H9 (cell line): Measurements from ENCODE around the gene DNAJA2. TPM values are rescaled to one million over a fixed set of nuclear protein-coding genes. Genes with fewer than 3 reads are reported as not detected.
A peak's percentile ranks its signal among the peaks of the same experiment; 100 is the strongest.

ENCODE experiments used
- DNase-seq: peaks from one replicate; pipeline ENCODE4 v3.0.0-alpha.2; 2017
- H2AFZ ChIP-seq: one replicate; pipeline ENCODE4 v1.6.1; 2013; ENCODE audit warnings: mild to moderate bottlenecking, low read length, control low read depth, moderate library complexity
- H2AK5ac ChIP-seq: 2 replicates; pipeline ENCODE4 v1.6.1; 2013; ENCODE audit warnings: low read length, control low read depth, mixed read lengths; ENCODE audit not compliant: insufficient read length
- H2BK120ac ChIP-seq: one replicate; pipeline ENCODE4 v1.6.1; 2013; ENCODE audit warnings: low read depth, mild to moderate bottlenecking, low read length, control low read depth, inconsistent platforms; ENCODE audit not compliant: poor library complexity, severe bottlenecking
- H2BK12ac ChIP-seq: 2 replicates; pipeline ENCODE4 v1.6.1; 2013; ENCODE audit warnings: low read length, control low read depth, mixed read lengths, low read depth; ENCODE audit not compliant: insufficient read length
- H2BK15ac ChIP-seq: 2 replicates; pipeline ENCODE4 v1.6.1; 2013; ENCODE audit warnings: low read depth, low read length, control low read depth
- H2BK20ac ChIP-seq: one replicate; pipeline ENCODE4 v1.6.1; 2013; ENCODE audit warnings: low read depth, mild to moderate bottlenecking, low read length, control low read depth, inconsistent platforms; ENCODE audit not compliant: poor library complexity, severe bottlenecking
- H2BK5ac ChIP-seq: 2 replicates; pipeline ENCODE4 v1.6.1; 2013; ENCODE audit warnings: low read length, control low read depth, mixed read lengths; ENCODE audit not compliant: insufficient read length
- H3K14ac ChIP-seq: 2 replicates; pipeline ENCODE4 v1.6.1; 2013; ENCODE audit warnings: low read length, control low read depth; ENCODE audit not compliant: insufficient read depth
- H3K18ac ChIP-seq: 2 replicates; pipeline ENCODE4 v1.6.1; 2013; ENCODE audit warnings: low read depth, mild to moderate bottlenecking, mixed read lengths, low read length, control low read depth; ENCODE audit not compliant: insufficient read length
- H3K23ac ChIP-seq: 2 replicates; pipeline ENCODE4 v1.6.1; 2013; ENCODE audit warnings: low read length, control low read depth, mixed read lengths, low read depth; ENCODE audit not compliant: insufficient read length
- H3K23me2 ChIP-seq: 2 replicates; pipeline ENCODE4 v1.6.1; 2013; ENCODE audit warnings: low read depth, mild to moderate bottlenecking, mixed read lengths, low read length, control low read depth; ENCODE audit not compliant: insufficient read length, poor library complexity, severe bottlenecking
- H3K27ac ChIP-seq: 2 replicates; pipeline ENCODE4 v1.5.1; 2013; ENCODE audit warnings: low read length, control low read depth, mixed read lengths, low read depth; ENCODE audit not compliant: insufficient read length
- H3K27me3 ChIP-seq: 2 replicates; pipeline ENCODE4 v1.6.1; 2013; ENCODE audit warnings: low read length, control low read depth, inconsistent platforms; ENCODE audit not compliant: insufficient read depth
- H3K4ac ChIP-seq: 2 replicates; pipeline ENCODE4 v1.6.1; 2013; ENCODE audit warnings: low read depth, mild to moderate bottlenecking, control low read depth, inconsistent platforms, low read length, moderate library complexity
- H3K4me1 ChIP-seq: 2 replicates; pipeline ENCODE4 v1.6.1; 2013; ENCODE audit warnings: low read length, control low read depth, inconsistent platforms; ENCODE audit not compliant: insufficient read depth
- H3K4me2 ChIP-seq: 2 replicates; pipeline ENCODE4 v1.6.1; 2013; ENCODE audit warnings: low read length, control low read depth, mixed read lengths; ENCODE audit not compliant: insufficient read length, insufficient read depth
- H3K56ac ChIP-seq: 2 replicates; pipeline ENCODE4 v1.6.1; 2013; ENCODE audit warnings: low read depth, mild to moderate bottlenecking, mixed read lengths, low read length, control low read depth; ENCODE audit not compliant: insufficient read length
- H3K79me1 ChIP-seq: 2 replicates; pipeline ENCODE4 v1.6.1; 2013; ENCODE audit warnings: low read depth, mild to moderate bottlenecking, moderate library complexity, low read length, control low read depth, inconsistent platforms; ENCODE audit not compliant: insufficient read depth, poor library complexity, severe bottlenecking
- H3K79me2 ChIP-seq: 2 replicates; pipeline ENCODE4 v1.6.1; 2013; ENCODE audit warnings: low read length, control low read depth, inconsistent platforms; ENCODE audit not compliant: insufficient read depth
- H3K9ac ChIP-seq: 2 replicates; pipeline ENCODE4 v1.6.1; 2013; ENCODE audit warnings: low read length, control low read depth, mixed read lengths; ENCODE audit not compliant: insufficient read length; ENCODE audit errors: extremely low read depth
- H3K9me3 ChIP-seq: one replicate; pipeline ENCODE4 v1.6.1; 2013; ENCODE audit warnings: low read depth, low read length, inconsistent platforms; ENCODE audit not compliant: control insufficient read depth
- H3T11ph ChIP-seq: one replicate; pipeline ENCODE4 v1.6.1; 2013; ENCODE audit warnings: mild to moderate bottlenecking, low read length, control low read depth, inconsistent platforms
- H4K20me1 ChIP-seq: one replicate; pipeline ENCODE4 v1.6.1; 2013; ENCODE audit not compliant: control insufficient read depth, insufficient read length, insufficient read depth
- H4K5ac ChIP-seq: 2 replicates; pipeline ENCODE4 v1.6.1; 2013; ENCODE audit warnings: low read depth, mild to moderate bottlenecking, mixed read lengths, low read length, control low read depth; ENCODE audit not compliant: insufficient read length
- H4K8ac ChIP-seq: replicated peaks from 2 replicates; pipeline ENCODE4 v1.6.1; 2013; ENCODE audit warnings: low read length, control low read depth, mixed read lengths, low read depth; ENCODE audit not compliant: insufficient read length
- H4K91ac ChIP-seq: 2 replicates; pipeline ENCODE4 v1.6.1; 2013; ENCODE audit warnings: low read depth, mild to moderate bottlenecking, moderate library complexity, mixed read lengths, low read length, control low read depth; ENCODE audit not compliant: insufficient read length
- H3K27ac Mint-ChIP-seq, 3 experiments: 2 replicates in 2 of 3; 3 replicates in 1 of 3; pipeline ENCODE4 v1.8.0; 2020 to 2021; ENCODE audit warnings: mixed read lengths in 3 of 3, mild to moderate bottlenecking in 1 of 3, moderate library complexity in 1 of 3
- H3K27me3 Mint-ChIP-seq: 2 replicates; pipeline ENCODE4 v1.8.0; 2021; ENCODE audit warnings: low read depth, mild to moderate bottlenecking, moderate library complexity, mixed read lengths
- H3K36me3 Mint-ChIP-seq, 3 experiments: 2 replicates in 2 of 3; 3 replicates in 1 of 3; pipeline ENCODE4 v1.8.0; 2020 to 2021; ENCODE audit warnings: low read depth in 3 of 3, mixed read lengths in 3 of 3; ENCODE audit not compliant: insufficient read depth in 1 of 3
- H3K4me1 Mint-ChIP-seq, 2 experiments: 2 replicates each; pipeline ENCODE4 v1.8.0; 2020; ENCODE audit warnings: mixed read lengths in 2 of 2
- H3K4me3 Mint-ChIP-seq, 2 experiments: 2 replicates in 1 of 2; 3 replicates in 1 of 2; pipeline ENCODE4 v1.8.0; 2020 to 2021; ENCODE audit warnings: mild to moderate bottlenecking in 2 of 2, mixed read lengths in 2 of 2, moderate library complexity in 1 of 2
- H3K9me3 Mint-ChIP-seq, 2 experiments: 2 replicates in 1 of 2; 3 replicates in 1 of 2; pipeline ENCODE4 v1.8.0; 2020; ENCODE audit warnings: mild to moderate bottlenecking in 2 of 2, mixed read lengths in 2 of 2, moderate library complexity in 1 of 2
- CTCF ChIP-seq: fragments of 200-600 bp; sonication (generic); conservative IDR thresholded peaks from 3 replicates; pipeline ENCODE4 v1.8.0; 2021; ENCODE audit warnings: antibody characterized with exemption, mild to moderate bottlenecking
- WGBS: extraction: QIAGEN DNeasy Blood & Tissue Kit; methylation state at CpG from one replicate; pipeline ENCODE4 v1.1.7; 2013; ENCODE audit warnings: missing lambda C conversion rate, low lambda C conversion rate, mixed read lengths; ENCODE audit not compliant: insufficient read length; ENCODE audit errors: extremely low coverage; 5-methylcytosine and 5-hydroxymethylcytosine counted together
- total RNA-seq: library from RNA; stranded (reverse); gene quantifications from 2 replicates; pipeline ENCODE4 v1.2.1, GENCODE V29; 2021

DNAJA2 gene
- total RNA-seq, 1 experiment from 2014 or later = 102 TPM

GRCh38 chr16:46996391-46996790, 22.9 kb upstream of the DNAJA2 start:
- no peaks in the 10 kb centered on the region for H4K20me1 ChIP-seq

More at GRCh38 chr16:46996391-46996790, 22.9 kb upstream of the DNAJA2 start:
- Histone ChIP-seq H3K4ac (no peak overlapping the region), H3K79me2 (no peaks in the 10 kb centered on the region), H2BK15ac (no peak overlapping the region), H2BK120ac (no peak overlapping the region), H3K27ac (no peak overlapping the region), H4K8ac (no peak overlapping the region), H3K9me3 (no peaks in the 10 kb centered on the region), H3K27me3 (no peaks in the 10 kb centered on the region), H3K4me1 (no peaks in the 10 kb centered on the region), H2AFZ (no peak overlapping the region), H4K5ac (no peak overlapping the region), H3K4me2 (no peak overlapping the region), H4K91ac (no peak overlapping the region), H3K56ac (no peak overlapping the region), H2BK5ac (no peak overlapping the region), H2AK5ac (no peak overlapping the region), H3K23ac (no peak overlapping the region), H3K79me1 (no peaks in the 10 kb centered on the region), H2BK12ac (no peak overlapping the region), H3K9ac (no peak overlapping the region), H3K18ac (no peak overlapping the region), H3K14ac (no peak overlapping the region), H2BK20ac (no peak overlapping the region), H3T11ph (no peak overlapping the region), H3K23me2 (no peaks in the 10 kb centered on the region)
- Mint-ChIP-seq H3K36me3 (peaks cover 0 to 15% (median 4%) of the 10 kb centered on the region in 3 experiments; a peak in 3 of 7 replicates), H3K4me3 (no peak overlapping the region), H3K4me1 (peaks cover 8 to 10% of the 10 kb centered on the region in 2 experiments), H3K27me3 (no peaks in the 10 kb centered on the region; the same call in 1 of the 2 replicates), H3K9me3 (peaks cover 17 to 18% of the 10 kb centered on the region in 2 experiments), H3K27ac (peak overlapping the region in 1 of 3 experiments; percentile 8; a peak in 2 of 7 replicates)
- WGBS = no CpG with 5 or more reads among the region's 1 CpG
- peak; percentile 43 for DNase-seq
- no peak for TF ChIP-seq CTCF
